GM12878 (cell line): ENCODE measurements around the gene MRPL41. TPM values are rescaled to one million over a fixed set of nuclear protein-coding genes. Genes with fewer than 3 reads are reported as not detected.

ENCODE experiments used
- ATAC-seq: fragments of 200-7000 bp; cut with Tn5 transposase; 3 replicates; pipeline ENCODE4 v1.9.1; 2020; ENCODE audit warnings: mild to moderate bottlenecking, moderate library complexity
- BruUV-seq: library from RNA; stranded (reverse); fragments of 400-500 nt; replicated peaks from 2 replicates; lab custom pipeline; 2021; lab: Mats Ljungman, UMichigan
- CTCF ChIA-PET: fragments of 300-600 bp; sonication (Branson Sonifier 250); formaldehyde crosslinking; extraction: SDS; loops from one replicate; lab custom pipeline; 2021; ENCODE audit warnings: inconsistent platforms; lab: Yijun Ruan, JAX
- POLR2A ChIA-PET: fragments of 350-600 bp; formaldehyde crosslinking; extraction: SDS; loops from one replicate; lab custom pipeline; 2021; ENCODE audit warnings: inconsistent platforms; lab: Charles Lee
- RAD21 ChIA-PET: fragments of 300-600 bp; sonication (Branson Sonifier 250); formaldehyde crosslinking; loops from one replicate; lab custom pipeline; 2023; ENCODE audit warnings: antibody characterized with exemption; ENCODE audit not compliant: unreplicated experiment; lab: Charles Lee
- SMC1A ChIA-PET: fragments of 300-600 bp; sonication (Branson Sonifier 250); formaldehyde crosslinking; loops from one replicate; lab custom pipeline; 2023; ENCODE audit not compliant: unreplicated experiment, uncharacterized antibody; lab: Charles Lee
- DNase-seq: peaks from one replicate; pipeline ENCODE4 v3.0.0-alpha.2; 2011; ENCODE audit warnings: low read depth, low spot score
- FAIRE-seq: peaks from 3 replicates; lab custom pipeline; 2011; peaks lifted over from hg19 to GRCh38; lab: Jason Lieb, UNC
- H2AFZ ChIP-seq: 2 replicates; pipeline ENCODE4 v1.6.0; 2011; ENCODE audit warnings: low read depth, low read length, control low read depth; ENCODE audit not compliant: control insufficient read depth
- H3K27ac ChIP-seq: 2 replicates; pipeline ENCODE4 v1.5.1; 2011; ENCODE audit warnings: control low read depth; ENCODE audit not compliant: control insufficient read depth, insufficient read depth
- H3K27me3 ChIP-seq, 2 experiments: replicated peaks in 1 of 2; 2 replicates each; pipeline versions ENCODE4 v1.6.0 to v1.6.1; 2011; ENCODE audit warnings: low read length in 1 of 2; ENCODE audit not compliant: control insufficient read depth in 2 of 2, insufficient read depth in 2 of 2
- H3K36me3 ChIP-seq, 2 experiments: 2 replicates each; pipeline ENCODE4 v1.5.1; 2011; ENCODE audit warnings: low read length in 1 of 2; ENCODE audit not compliant: control insufficient read depth in 2 of 2, insufficient read depth in 2 of 2
- H3K4me1 ChIP-seq: 2 replicates; pipeline ENCODE4 v1.6.1; 2011; ENCODE audit warnings: mild to moderate bottlenecking, low read length, moderate library complexity, mixed read lengths; ENCODE audit not compliant: control insufficient read depth, insufficient read depth
- H3K4me2 ChIP-seq: 2 replicates; pipeline ENCODE4 v1.6.0; 2011; ENCODE audit warnings: control low read depth; ENCODE audit not compliant: control insufficient read depth, insufficient read depth
- H3K4me3 ChIP-seq: fragments of 200-600 bp; sonication (generic); 2 replicates; pipeline ENCODE4 v1.5.1; 2016
- H3K79me2 ChIP-seq: 2 replicates; pipeline ENCODE4 v1.6.0; 2011; ENCODE audit warnings: low read length; ENCODE audit not compliant: control insufficient read depth, insufficient read depth
- H3K9ac ChIP-seq: 2 replicates; pipeline ENCODE4 v1.8.0; 2011; ENCODE audit warnings: low read length, control low read depth, mixed read lengths; ENCODE audit not compliant: control insufficient read depth, insufficient read depth
- H3K9me3 ChIP-seq: replicated peaks from 3 replicates; pipeline ENCODE4 v1.5.1; 2011; ENCODE audit warnings: mild to moderate bottlenecking, low read length; ENCODE audit not compliant: control insufficient read depth, insufficient read depth
- H4K20me1 ChIP-seq: 2 replicates; pipeline ENCODE4 v1.6.0; 2011; ENCODE audit not compliant: control insufficient read depth, insufficient read depth
- ASH2L ChIP-seq: fragments of 300-600, 200-600 bp; sonication (generic); IDR thresholded peaks from 2 replicates; pipeline ENCODE4 v1.6.1; 2017; ENCODE audit warnings: low read depth, mild to moderate bottlenecking, borderline replicate concordance
- BMI1 ChIP-seq: fragments of 450-650 bp; IDR thresholded peaks from 2 replicates; pipeline ENCODE4 v1.6.1; 2016; ENCODE audit warnings: mild to moderate bottlenecking, moderate library complexity, borderline replicate concordance
- E4F1 ChIP-seq: fragments of 450-650 bp; IDR thresholded peaks from 2 replicates; pipeline ENCODE4 v1.6.1; 2018; ENCODE audit warnings: borderline replicate concordance, mild to moderate bottlenecking; ENCODE audit not compliant: partially characterized antibody
- EZH2 ChIP-seq: IDR thresholded peaks from 2 replicates; pipeline ENCODE4 v1.6.1; 2012; ENCODE audit warnings: low read depth, mild to moderate bottlenecking, control low read depth, inconsistent platforms, low read length, borderline replicate concordance; ENCODE audit not compliant: control insufficient read depth
- MTA2 ChIP-seq: fragments of 450-650 bp; IDR thresholded peaks from 2 replicates; pipeline ENCODE4 v1.6.1; 2016; ENCODE audit warnings: low read depth, mild to moderate bottlenecking, moderate library complexity
- MYB ChIP-seq: fragments of 150-350 bp; IDR thresholded peaks from 2 replicates; pipeline ENCODE4 v1.6.1; 2014; ENCODE audit warnings: mild to moderate bottlenecking, low read depth, low read length, borderline replicate concordance
- POU2F2 ChIP-seq: IDR thresholded peaks from 3 replicates; pipeline ENCODE4 v1.6.1; 2011; ENCODE audit warnings: low read depth, mild to moderate bottlenecking, low read length, borderline replicate concordance
- ZBED1 ChIP-seq: IDR thresholded peaks from 2 replicates; pipeline ENCODE4 v1.6.1; 2016; ENCODE audit warnings: borderline replicate concordance
- ZNF384 ChIP-seq: IDR thresholded peaks from 2 replicates; pipeline ENCODE4 v1.6.1; 2012; ENCODE audit warnings: low read depth, mild to moderate bottlenecking, low read length, improper control_type of control experiment, borderline replicate concordance
- WGBS: methylation state at CpG from one replicate; pipeline ENCODE4 v1.1.6; 2016; ENCODE audit warnings: low lambda C conversion rate; ENCODE audit not compliant: insufficient replicate concordance, insufficient coverage; ENCODE audit errors: missing lambda C conversion rate; 5-methylcytosine and 5-hydroxymethylcytosine counted together
- in situ Hi-C: fragments of 300-500 bp; cut with MboI; formaldehyde crosslinking; loops from 9 replicates; pipeline ENCODE4 v1.14.3; 2018; ENCODE audit warnings: mixed read lengths
- intact Hi-C: fragments of 100-400 bp; cut with micrococcal nuclease; formaldehyde crosslinking; loops from one replicate; pipeline ENCODE4 v1.14.2; 2022; ENCODE audit not compliant: unreplicated experiment
- polyA plus RNA-seq, 11 experiments: library from polyadenylated mRNA; depleted of rRNA in 4 of 11; unstranded in 6 of 11; stranded (reverse) in 5 of 11; fragments of >200 nt; fragmentation: Nextera tagmentation in 4 of 11; fragmentation: Illumina TruSeq in 1 of 11; extraction: Ambion mirVana in 4 of 11; extraction: Trizol in 1 of 11; gene quantifications; 1 replicate in 1 of 11; 2 replicates in 10 of 11; pipeline versions ENCODE4 v1.2.1 to v1.2.3, GENCODE V29; 2011 to 2016; ENCODE audit warnings: inconsistent platforms in 2 of 11, missing spikeins in 2 of 11, low read depth in 1 of 11
- total RNA-seq, 4 experiments: library from RNA; depleted of rRNA in 3 of 4; stranded (reverse); fragments of >200 nt in 3 of 4; fragmentation: Illumina TruSeq in 1 of 4; extraction: Trizol in 1 of 4; gene quantifications; 2 replicates each; pipeline versions ENCODE4 v1.2.1 to v1.2.3, GENCODE V29; 2013 to 2021
- TF ChIP-seq, protein P1 (sequence below): fragments of 450-650 bp; formaldehyde crosslinking; IDR thresholded peaks from 2 replicates; pipeline ENCODE4 v1.4.0; 2022; ENCODE audit warnings: mild to moderate bottlenecking, moderate library complexity

The MRPL41 gene
- total and polyA plus RNA-seq, 10 of the 15 experiments (the other 5 are each of a cell fraction or from before 2014, with no cell fraction given) = 1.3 to 116 (median 40.1) TPM

DNA sequence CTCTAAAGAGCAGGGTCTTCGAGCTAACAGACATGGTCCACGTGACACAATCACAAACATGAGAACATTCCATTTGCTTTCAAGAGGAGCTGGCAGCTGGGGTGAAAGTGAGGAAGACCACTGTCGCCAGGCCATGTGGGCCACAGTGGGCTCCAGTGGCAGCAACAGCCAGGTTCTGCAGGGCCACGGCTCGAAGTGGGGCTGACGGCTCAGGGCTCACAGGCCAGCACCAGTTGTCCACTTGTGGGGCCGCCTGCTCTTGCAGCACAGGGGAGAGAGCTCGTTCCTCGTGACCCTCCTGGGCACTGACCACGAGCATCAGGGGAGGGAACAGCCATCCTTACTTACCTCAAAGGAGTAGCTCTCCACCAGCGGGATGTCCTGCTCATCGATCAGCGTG, 36.6 kb downstream of the MRPL41 start (continued):
- TF ChIP-seq MYB = no peak
- TF ChIP-seq ZBED1 = no peak
- TF ChIP-seq ZNF384 = no peak
- no peak for TF ChIP-seq ASH2L
- TF ChIP-seq, protein P1, sequence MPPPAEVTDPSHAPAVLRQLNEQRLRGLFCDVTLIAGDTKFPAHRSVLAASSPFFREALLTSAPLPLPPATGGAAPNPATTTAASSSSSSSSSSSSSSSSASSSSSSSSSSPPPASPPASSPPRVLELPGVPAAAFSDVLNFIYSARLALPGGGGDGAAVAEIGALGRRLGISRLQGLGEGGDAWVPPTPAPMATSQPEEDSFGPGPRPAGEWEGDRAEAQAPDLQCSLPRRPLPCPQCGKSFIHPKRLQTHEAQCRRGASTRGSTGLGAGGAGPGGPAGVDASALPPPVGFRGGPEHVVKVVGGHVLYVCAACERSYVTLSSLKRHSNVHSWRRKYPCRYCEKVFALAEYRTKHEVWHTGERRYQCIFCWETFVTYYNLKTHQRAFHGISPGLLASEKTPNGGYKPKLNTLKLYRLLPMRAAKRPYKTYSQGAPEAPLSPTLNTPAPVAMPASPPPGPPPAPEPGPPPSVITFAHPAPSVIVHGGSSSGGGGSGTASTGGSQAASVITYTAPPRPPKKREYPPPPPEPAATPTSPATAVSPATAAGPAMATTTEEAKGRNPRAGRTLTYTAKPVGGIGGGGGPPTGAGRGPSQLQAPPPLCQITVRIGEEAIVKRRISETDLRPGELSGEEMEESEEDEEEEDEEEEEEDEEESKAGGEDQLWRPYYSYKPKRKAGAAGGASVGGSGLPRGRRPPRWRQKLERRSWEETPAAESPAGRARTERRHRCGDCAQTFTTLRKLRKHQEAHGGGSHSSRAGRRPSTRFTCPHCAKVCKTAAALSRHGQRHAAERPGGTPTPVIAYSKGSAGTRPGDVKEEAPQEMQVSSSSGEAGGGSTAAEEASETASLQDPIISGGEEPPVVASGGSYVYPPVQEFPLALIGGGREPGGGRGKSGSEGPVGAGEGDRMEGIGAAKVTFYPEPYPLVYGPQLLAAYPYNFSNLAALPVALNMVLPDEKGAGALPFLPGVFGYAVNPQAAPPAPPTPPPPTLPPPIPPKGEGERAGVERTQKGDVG (CRISPR knock-in tag) = no peak

DNA sequence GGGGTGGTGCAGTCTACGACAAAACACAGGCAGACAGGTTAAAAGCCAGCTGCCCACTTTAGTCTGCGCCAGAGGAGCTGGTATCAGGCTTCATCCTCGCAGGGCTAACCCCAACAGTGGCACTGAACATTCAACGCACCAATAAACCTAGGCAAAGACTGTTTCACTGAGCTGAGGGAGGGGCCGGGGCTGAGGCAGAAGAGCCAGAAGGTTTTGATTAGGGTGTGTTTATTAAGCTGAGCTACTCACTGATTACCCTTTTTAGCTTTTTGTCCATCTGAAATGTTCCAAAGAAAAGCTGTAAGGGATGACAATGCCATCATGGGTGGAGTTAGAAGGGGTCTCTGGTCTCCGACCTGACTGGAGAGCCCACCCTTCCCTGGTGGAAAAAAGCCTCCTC, 37.2 kb downstream of the MRPL41 start:
- H3K79me2 ChIP-seq = peaks cover 14% of the 10 kb centered on the region
- H3K4me1 ChIP-seq = peaks cover 6% of the 10 kb centered on the region; the same call in 1 of the 2 replicates
- intact Hi-C loops (no loop called here), in situ Hi-C loops (no loop called here)
- ChIA-PET POLR2A (no interaction called here), RAD21 (no interaction called here), CTCF (interaction anchor here (0.9 to 1.8 kb wide), 2 partner anchors 10 to 37 kb away, joined by 3 to 9 read pairs; partner anchors contain the start of genes DPH7 and MRPL41), SMC1A (no interaction called here)
- TF ChIP-seq POU2F2 (no peak), BMI1 (no peak), MTA2 (no peak), E4F1 (no peak), EZH2 (no peak)
- no peaks in the 10 kb centered on the region for H3K27me3 ChIP-seq
- no peak for FAIRE-seq
- WGBS = 87% methylated on average over 6 of the region's 6 CpGs
- no peaks in the 10 kb centered on the region for H3K9me3 ChIP-seq
- H3K4me2 ChIP-seq = peak overlapping the region; percentile 91
- no TSS peak for BruUV-seq
- H4K20me1 ChIP-seq = no peaks in the 10 kb centered on the region
- no peak overlapping the region for H2AFZ ChIP-seq
- no peak for DNase-seq
- H3K36me3 ChIP-seq = peaks cover 11 to 14% of the 10 kb centered on the region in 2 experiments; a peak in 3 of 4 replicates
- no peak for ATAC-seq
- no peak overlapping the region for H3K27ac ChIP-seq
- H3K4me3 ChIP-seq = peak overlapping the region; percentile 81; the same call in 1 of the 2 replicates
- H3K9ac ChIP-seq = peak overlapping the region; percentile 78
